ENCODE measurements around the gene DKK2. TPM values are rescaled to one million over a fixed set of nuclear protein-coding genes. Genes with fewer than 3 reads are reported as not detected.

Gene DKK2
- total and polyA plus RNA-seq, 7 donors = 0.14 to 3.4 (median 0.42) TPM

- 11 to 17% (median 16%) methylated on average over 3 of the region's 3 CpGs for WGBS, 3 donors
- DNase-seq (no peak), ATAC-seq (no peak)
Measured at GRCh38 chr4:106893903-106894302, 142.2 kb downstream of the DKK2 start.

GRCh38 chr4:106893395-106893881 lies 142.7 kb downstream of the DKK2 start:
- ATAC-seq (no peak), DNase-seq (no peak)
- Histone ChIP-seq H3K27ac (no peak overlapping the region), H3K9me3 (peaks cover 8% of the 10 kb centered on the region), H3K27me3 (ENCODE audit: insufficient read depth in 3 of 3, low read length in 2 of 3) (no peaks in the 10 kb centered on the region), H3K36me3 (ENCODE audit: insufficient read depth in 1 of 2, low read depth in 1 of 2) (no peaks in the 10 kb centered on the region), H3K4me1 (no peaks in the 10 kb centered on the region), H3K4me3 (no peak overlapping the region)
- intact Hi-C loops (cut with DNase I) = loop anchor here in 1 of 2 donors (10.0 kb wide), 1 partner anchor 529 kb away; the partner anchor contains the start of gene GIMD1
- TF ChIP-seq, protein P1, sequence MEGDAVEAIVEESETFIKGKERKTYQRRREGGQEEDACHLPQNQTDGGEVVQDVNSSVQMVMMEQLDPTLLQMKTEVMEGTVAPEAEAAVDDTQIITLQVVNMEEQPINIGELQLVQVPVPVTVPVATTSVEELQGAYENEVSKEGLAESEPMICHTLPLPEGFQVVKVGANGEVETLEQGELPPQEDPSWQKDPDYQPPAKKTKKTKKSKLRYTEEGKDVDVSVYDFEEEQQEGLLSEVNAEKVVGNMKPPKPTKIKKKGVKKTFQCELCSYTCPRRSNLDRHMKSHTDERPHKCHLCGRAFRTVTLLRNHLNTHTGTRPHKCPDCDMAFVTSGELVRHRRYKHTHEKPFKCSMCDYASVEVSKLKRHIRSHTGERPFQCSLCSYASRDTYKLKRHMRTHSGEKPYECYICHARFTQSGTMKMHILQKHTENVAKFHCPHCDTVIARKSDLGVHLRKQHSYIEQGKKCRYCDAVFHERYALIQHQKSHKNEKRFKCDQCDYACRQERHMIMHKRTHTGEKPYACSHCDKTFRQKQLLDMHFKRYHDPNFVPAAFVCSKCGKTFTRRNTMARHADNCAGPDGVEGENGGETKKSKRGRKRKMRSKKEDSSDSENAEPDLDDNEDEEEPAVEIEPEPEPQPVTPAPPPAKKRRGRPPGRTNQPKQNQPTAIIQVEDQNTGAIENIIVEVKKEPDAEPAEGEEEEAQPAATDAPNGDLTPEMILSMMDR (IDR thresholded peaks at IDR 0.05) = no peak
- WGBS, 3 donors = 79% methylated on average over 8 of the region's 8 CpGs

More at GRCh38 chr4:106893903-106894302, 142.2 kb downstream of the DKK2 start:
- H3K9me3 ChIP-seq = peaks cover 8% of the 10 kb centered on the region
- no peak overlapping the region for H3K27ac ChIP-seq
- H3K36me3 ChIP-seq (ENCODE audit: insufficient read depth in 1 of 2, low read depth in 1 of 2) = no peaks in the 10 kb centered on the region
- H3K27me3 ChIP-seq (ENCODE audit: insufficient read depth in 3 of 3, low read length in 2 of 3) = no peaks in the 10 kb centered on the region
- TF ChIP-seq, protein P1 (IDR thresholded peaks at IDR 0.05) = no peak
- H3K4me1 ChIP-seq = no peaks in the 10 kb centered on the region
- no peak overlapping the region for H3K4me3 ChIP-seq
- intact Hi-C loops (cut with DNase I) = loop anchor here in 1 of 2 donors (10.0 kb wide), 1 partner anchor 529 kb away; the partner anchor contains the start of gene GIMD1

- DNase-seq (peak in 1 of 2 donors; percentile 26), ATAC-seq (no peak)
- TF ChIP-seq, protein P1 (IDR thresholded peaks at IDR 0.05) = no peak
- no peaks in the 10 kb centered on the region for H3K27me3 ChIP-seq (ENCODE audit: insufficient read depth in 3 of 3, low read length in 2 of 3)
- peaks cover 8% of the 10 kb centered on the region for H3K9me3 ChIP-seq
- H3K4me1 ChIP-seq = no peaks in the 10 kb centered on the region
- no peaks in the 10 kb centered on the region for H3K36me3 ChIP-seq (ENCODE audit: insufficient read depth in 1 of 2, low read depth in 1 of 2)
- WGBS, 3 donors = 87 to 91% (median 90%) methylated on average over 6 of the region's 6 CpGs
- no peak overlapping the region for H3K4me3 ChIP-seq
- intact Hi-C loops (cut with DNase I) = loop anchor here in 1 of 2 donors (10.0 kb wide), 1 partner anchor 528 kb away; the partner anchor contains the start of gene GIMD1
- no peak overlapping the region for H3K27ac ChIP-seq
Measured at GRCh38 chr4:106892786-106893185, 143.3 kb downstream of the DKK2 start.

GRCh38 chr4:106875340-106875739 lies 160.8 kb downstream of the DKK2 start:
- Histone ChIP-seq H3K4me1 (no peaks in the 10 kb centered on the region), H3K9me3 (no peaks in the 10 kb centered on the region), H3K4me3 (no peak overlapping the region), H3K36me3 (ENCODE audit: insufficient read depth in 1 of 2, low read depth in 1 of 2) (no peaks in the 10 kb centered on the region), H3K27me3 (ENCODE audit: insufficient read depth in 3 of 3, low read length in 2 of 3) (no peaks in the 10 kb centered on the region), H3K27ac (no peak overlapping the region)
- no peak for ATAC-seq
- DNase-seq = no peak
- WGBS, 3 donors = 77 to 81% (median 80%) methylated on average over 7 of the region's 7 CpGs
- intact Hi-C loops (cut with DNase I) = no loop called here
- TF ChIP-seq, protein P1 (IDR thresholded peaks at IDR 0.05) = no peak

Data from psoas muscle (tissue), 8 donors.